M059J (cell line): Measurements from ENCODE around the gene HTR2A. TPM values are rescaled to one million over a fixed set of nuclear protein-coding genes. Genes with fewer than 3 reads are reported as not detected.
A peak's percentile ranks its signal among the peaks of the same experiment; 100 is the strongest.
"Not testable (repeated sequence)": the region's sequence is repeated elsewhere in the genome, so short reads cannot be mapped to it uniquely, and the experiment has no call there.

ENCODE experiments used
- DNase-seq: peaks from one replicate; pipeline ENCODE4 v3.0.0-alpha.2; 2012; ENCODE audit warnings: low read depth
- total RNA-seq: library from RNA; depleted of rRNA; stranded (reverse); fragments of >200 nt; shearing (Covaris generic); gene quantifications from 2 replicates; pipeline ENCODE4 v1.2.3, GENCODE V29; 2014; rRNA removed

The HTR2A gene
- total RNA-seq, 1 experiment from 2014 or later = 0.02 TPM

GRCh38 chr13:46812301-46812797, 84.5 kb downstream of the HTR2A start:
- DNase-seq = no peak

GRCh38 chr13:46810440-46810839, 86.4 kb downstream of the HTR2A start:
- DNase-seq = no peak

GRCh38 chr13:46804921-46805320, 91.9 kb downstream of the HTR2A start:
- DNase-seq = not testable (repeated sequence)

GRCh38 chr13:46804391-46804815, 92.5 kb downstream of the HTR2A start:
- DNase-seq = peak; percentile 96

- DNase-seq = peak; percentile 61
These were observed 93.3 kb downstream of the HTR2A start for GRCh38 chr13:46803586-46803985.

GRCh38 chr13:46801858-46802257, 95.0 kb downstream of the HTR2A start:
- no peak for DNase-seq

GRCh38 chr13:46799139-46799538, 97.7 kb downstream of the HTR2A start:
- DNase-seq = no peak

- no peak for DNase-seq
These were observed 99.2 kb downstream of the HTR2A start for GRCh38 chr13:46797501-46798237.

GRCh38 chr13:46796515-46797474, 100.1 kb downstream of the HTR2A start, which contains the start of gene ESD:
TSS of gene ESD (minus strand) at chr13:46797161. CDS start at chr13:46791413, 5,748 bp downstream.
- DNase-seq = peak; percentile 86

- DNase-seq = no peak
These were observed 100.7 kb downstream of the HTR2A start for GRCh38 chr13:46796129-46796514.

- DNase-seq = no peak
These were observed 101.5 kb downstream of the HTR2A start for GRCh38 chr13:46795321-46795720.

- no peak for DNase-seq
These were observed 113.3 kb downstream of the HTR2A start for GRCh38 chr13:46783504-46783903.

- no peak for DNase-seq
These were observed 114.2 kb downstream of the HTR2A start for GRCh38 chr13:46782691-46783090.

- DNase-seq = no peak
These were observed 114.8 kb downstream of the HTR2A start for GRCh38 chr13:46782066-46782465.

Other genes starting within 250 kb of the HTR2A start
- gene ESD, start 99.9 kb downstream of the HTR2A start, total RNA-seq = 112 and 136 TPM in 2 replicates